WTC11 (cell line): Measurements from ENCODE around the gene PFDN2. TPM values are rescaled to one million over a fixed set of nuclear protein-coding genes. Genes with fewer than 3 reads are reported as not detected.

Experiments
- ARID4B ChIP-seq: sonication (generic); formaldehyde crosslinking; IDR thresholded peaks from 2 replicates; pipeline ENCODE4 v1.8.0; 2023; ENCODE audit warnings: missing genetic modification reagents, mild to moderate bottlenecking, borderline replicate concordance
- ATF6 ChIP-seq: sonication (generic); formaldehyde crosslinking; IDR thresholded peaks from 2 replicates; pipeline ENCODE4 v1.8.1; 2023; ENCODE audit warnings: mild to moderate bottlenecking, missing genetic modification reagents
- CREM ChIP-seq: sonication (generic); formaldehyde crosslinking; IDR thresholded peaks from 2 replicates; pipeline ENCODE4 v1.8.1; 2022; ENCODE audit warnings: mild to moderate bottlenecking, missing genetic modification reagents, moderate library complexity
- E2F4 ChIP-seq: sonication (generic); formaldehyde crosslinking; IDR thresholded peaks from 2 replicates; pipeline ENCODE4 v1.8.1; 2022; ENCODE audit warnings: low read depth, mild to moderate bottlenecking, moderate library complexity, missing genetic modification reagents, borderline replicate concordance
- ELF4 ChIP-seq: sonication (generic); formaldehyde crosslinking; IDR thresholded peaks from 2 replicates; pipeline ENCODE4 v1.8.1; 2022; ENCODE audit warnings: low read depth, mild to moderate bottlenecking, moderate library complexity, missing genetic modification reagents
- FOXJ3 ChIP-seq: sonication (generic); formaldehyde crosslinking; IDR thresholded peaks from 2 replicates; pipeline ENCODE4 v1.9.0; 2021; ENCODE audit warnings: missing genetic modification reagents, mild to moderate bottlenecking, borderline replicate concordance
- FOXK1 ChIP-seq: sonication (generic); formaldehyde crosslinking; IDR thresholded peaks from 2 replicates; pipeline ENCODE4 v1.8.0; 2022; ENCODE audit warnings: mild to moderate bottlenecking, moderate library complexity, missing genetic modification reagents
- FOXP1 ChIP-seq: sonication (generic); formaldehyde crosslinking; IDR thresholded peaks from 2 replicates; pipeline ENCODE4 v1.8.0; 2022; ENCODE audit warnings: missing genetic modification reagents, mild to moderate bottlenecking, moderate library complexity, borderline replicate concordance
- HMGA2 ChIP-seq: fragments of 250-450 bp; sonication (Bioruptor Pico); IDR thresholded peaks from 2 replicates; pipeline ENCODE4 v1.4.0; 2021; ENCODE audit warnings: mild to moderate bottlenecking, moderate library complexity
- MAX ChIP-seq: sonication (generic); formaldehyde crosslinking; IDR thresholded peaks from 2 replicates; pipeline ENCODE4 v1.8.0; 2022; ENCODE audit warnings: mild to moderate bottlenecking, missing genetic modification reagents
- NR2C2 ChIP-seq: sonication (generic); formaldehyde crosslinking; IDR thresholded peaks from 2 replicates; pipeline ENCODE4 v1.8.0; 2022; ENCODE audit warnings: mild to moderate bottlenecking, missing genetic modification reagents
- PRDM15 ChIP-seq: sonication (generic); formaldehyde crosslinking; IDR thresholded peaks from 2 replicates; pipeline ENCODE4 v1.8.0; 2022; ENCODE audit warnings: missing genetic modification reagents
- PRRX2 ChIP-seq: fragments of 250-450 bp; sonication (Bioruptor Pico); IDR thresholded peaks from 2 replicates; pipeline ENCODE4 v1.8.0; 2021; ENCODE audit warnings: mild to moderate bottlenecking
- ZNF281 ChIP-seq: sonication (generic); formaldehyde crosslinking; IDR thresholded peaks from 2 replicates; pipeline ENCODE4 v1.8.0; 2023; ENCODE audit warnings: mild to moderate bottlenecking, missing genetic modification reagents
- ZNF416 ChIP-seq: fragments of 250-450 bp; sonication (Bioruptor Pico); IDR thresholded peaks from 2 replicates; pipeline ENCODE4 v1.9.0; 2021; ENCODE audit warnings: mild to moderate bottlenecking, inconsistent platforms
- ZNF532 ChIP-seq: fragments of 250-450 bp; sonication (Bioruptor Pico); IDR thresholded peaks from 2 replicates; pipeline ENCODE4 v1.9.0; 2021; ENCODE audit warnings: mild to moderate bottlenecking, borderline replicate concordance
- total RNA-seq: library from RNA; stranded (reverse); gene quantifications from 3 replicates; pipeline ENCODE4 v1.2.3, GENCODE V29; 2021

Gene PFDN2
- total RNA-seq, 1 experiment from 2014 or later: 92.6 TPM

GRCh38 chr1:161131523-161132409 lies 13.9 kb upstream of the PFDN2 start (continued):
- TF ChIP-seq ATF6 (no peak), PRDM15 (peak; percentile 6; the same call in 1 of the 2 replicates), FOXP1 (CRISPR knock-in tag) (no peak; the same call in 1 of the 2 replicates), ZNF416 (no peak), NR2C2 (CRISPR knock-in tag) (no peak), ZNF532 (CRISPR knock-in tag) (no peak), FOXJ3 (CRISPR knock-in tag) (no peak), PRRX2 (CRISPR knock-in tag) (no peak), ELF4 (CRISPR knock-in tag) (no peak), CREM (CRISPR knock-in tag) (no peak), ARID4B (no peak; the same call in 1 of the 2 replicates), MAX (CRISPR knock-in tag) (0 out of 2 replicates have a peak, but pooled peaks have one; percentile 44), FOXK1 (CRISPR knock-in tag) (0 out of 2 replicates have a peak, but pooled peaks have one; percentile 68), HMGA2 (CRISPR knock-in tag) (no peak), ZNF281 (CRISPR knock-in tag) (0 out of 2 replicates have a peak, but pooled peaks have one; percentile 25), E2F4 (CRISPR knock-in tag) (no peak)
